ENCODE results near the gene DHX38. TPM values are rescaled to one million over a fixed set of nuclear protein-coding genes. Genes with fewer than 3 reads are reported as not detected.

Gene DHX38
- total RNA-seq, 1 experiment from 2014 or later, result 71.0 TPM

- Histone ChIP-seq H3K27me3 (ENCODE audit: insufficient read depth, low read length) (peaks cover 21% of the 10 kb centered on the region), H3K9ac (ENCODE audit: low read length) (no peak overlapping the region), H3K9me3 (ENCODE audit: control insufficient read depth in 1 of 2, insufficient read depth in 1 of 2, low read depth in 1 of 2, low read length in 2 of 2) (no peaks in the 10 kb centered on the region), H2AFZ (ENCODE audit: low read depth, low read length, poor library complexity, severe bottlenecking) (no peak overlapping the region), H3K4me3 (replicated peaks in 1 of 2; ENCODE audit: low read depth in 1 of 2, low read length in 2 of 2) (no peak overlapping the region), H3K36me3 (ENCODE audit: control insufficient read depth in 1 of 2, insufficient read depth in 2 of 2, low read length in 2 of 2) (no peaks in the 10 kb centered on the region), H3K4me2 (ENCODE audit: low read length) (no peak overlapping the region), H4K20me1 (ENCODE audit: insufficient read depth) (no peaks in the 10 kb centered on the region), H3K9me2 (ENCODE audit: insufficient read depth) (no peaks in the 10 kb centered on the region), H3K27ac (ENCODE audit: low read depth, low read length) (no peak overlapping the region), H3K79me2 (ENCODE audit: insufficient read depth, low read length) (no peaks in the 10 kb centered on the region), H3K4me1 (ENCODE audit: control insufficient read depth in 1 of 2, insufficient read depth in 2 of 2, low read length in 2 of 2) (no peaks in the 10 kb centered on the region)
- ChIA-PET RAD21 (ENCODE audit: low non-redundant PET in 1 of 2, low total read pairs in 2 of 2, uncharacterized antibody in 2 of 2, unreplicated experiment in 2 of 2) (no interaction called here), CTCF (no interaction called here), POLR2A (no interaction called here)
- intact Hi-C loops (cut with micrococcal nuclease), result no loop called here
- DNase-seq (ENCODE audit: low read depth, low spot score) (no peak), ATAC-seq (no peak)
- no TSS peak for BruUV-seq (replicated peaks)
- TF ChIP-seq EZH2phosphoT487 (IDR thresholded peaks at IDR 0.05; ENCODE audit: borderline replicate concordance) (no peak), FOSL1 (IDR thresholded peaks at IDR 0.05; ENCODE audit: low read depth) (no peak), ZBTB33 (IDR thresholded peaks at IDR 0.05; ENCODE audit: extremely low read depth, insufficient replicate concordance, low read length) (no peak), EGR1 (IDR thresholded peaks at IDR 0.05; ENCODE audit: low read depth) (no peak), RAD21 (IDR thresholded peaks at IDR 0.05; ENCODE audit: low read depth) (no peak), CBX3 (IDR thresholded peaks at IDR 0.05; ENCODE audit: low read depth) (no peak), YY1 (IDR thresholded peaks at IDR 0.05; ENCODE audit: extremely low read depth, insufficient replicate concordance, low read depth, low read length) (no peak), SP1 (IDR thresholded peaks at IDR 0.05; ENCODE audit: low read depth) (no peak), EZH2 (IDR thresholded peaks at IDR 0.05) (no peak)
Observed at GRCh38 chr16:72061564-72061963, 32.1 kb upstream of the DHX38 start.

GRCh38 chr16:72064361-72064894 is 29.2 kb upstream of the DHX38 start:
- no peaks in the 10 kb centered on the region for H3K9me3 ChIP-seq (ENCODE audit: control insufficient read depth in 1 of 2, insufficient read depth in 1 of 2, low read depth in 1 of 2, low read length in 2 of 2)
- TF ChIP-seq ZFX (IDR thresholded peaks at IDR 0.05) (no peak), POLR2A (IDR thresholded peaks at IDR 0.05; ENCODE audit: borderline replicate concordance, extremely low read depth, insufficient read depth, insufficient read length) (no peak), FOSL1 (IDR thresholded peaks at IDR 0.05; ENCODE audit: low read depth) (no peak), SIN3A (IDR thresholded peaks at IDR 0.05; ENCODE audit: low read depth) (no peak), MAX (IDR thresholded peaks at IDR 0.05) (no peak), ELF1 (IDR thresholded peaks at IDR 0.05; ENCODE audit: borderline replicate concordance, low read depth) (no peak), EZH2 (IDR thresholded peaks at IDR 0.05) (no peak), POLR2AphosphoS5 (IDR thresholded peaks at IDR 0.05; ENCODE audit: low read depth, low read length) (no peak), CEBPB (IDR thresholded peaks at IDR 0.05; ENCODE audit: low read depth) (no peak), ZBTB33 (IDR thresholded peaks at IDR 0.05; ENCODE audit: extremely low read depth, insufficient replicate concordance, low read length) (no peak), YY1 (IDR thresholded peaks at IDR 0.05; ENCODE audit: extremely low read depth, insufficient replicate concordance, low read depth, low read length) (no peak)
- H3K9me2 ChIP-seq (ENCODE audit: insufficient read depth), result no peaks in the 10 kb centered on the region
- DNase-seq (ENCODE audit: low read depth, low spot score) (no peak), ATAC-seq (no peak)
- BruUV-seq (replicated peaks), result no TSS peak
- H3K9ac ChIP-seq (ENCODE audit: low read length), result no peak overlapping the region
- ChIA-PET POLR2A (no interaction called here), CTCF (no interaction called here), RAD21 (ENCODE audit: low non-redundant PET in 1 of 2, low total read pairs in 2 of 2, uncharacterized antibody in 2 of 2, unreplicated experiment in 2 of 2) (no interaction called here)
- intact Hi-C loops (cut with micrococcal nuclease), result no loop called here
- H4K20me1 ChIP-seq (ENCODE audit: insufficient read depth), result no peaks in the 10 kb centered on the region
- H3K4me2 ChIP-seq (ENCODE audit: low read length), result no peak overlapping the region
- H3K36me3 ChIP-seq (ENCODE audit: control insufficient read depth in 1 of 2, insufficient read depth in 2 of 2, low read length in 2 of 2), result no peaks in the 10 kb centered on the region
- no peaks in the 10 kb centered on the region for H3K4me1 ChIP-seq (ENCODE audit: control insufficient read depth in 1 of 2, insufficient read depth in 2 of 2, low read length in 2 of 2)
- no peaks in the 10 kb centered on the region for H3K79me2 ChIP-seq (ENCODE audit: insufficient read depth, low read length)
- H3K4me3 ChIP-seq (replicated peaks in 1 of 2; ENCODE audit: low read depth in 1 of 2, low read length in 2 of 2), result no peak overlapping the region
- no peak overlapping the region for H3K27ac ChIP-seq (ENCODE audit: low read depth, low read length)
- peaks cover 21% of the 10 kb centered on the region for H3K27me3 ChIP-seq (ENCODE audit: insufficient read depth, low read length)
- no peak overlapping the region for H2AFZ ChIP-seq (ENCODE audit: low read depth, low read length, poor library complexity, severe bottlenecking)

Data from HCT116 (cell line).